ENCODE measurements around the gene PHACTR3. TPM values are rescaled to one million over a fixed set of nuclear protein-coding genes. Genes with fewer than 3 reads are reported as not detected.

Gene PHACTR3
- total RNA-seq, 2 donors from 2014 or later = not detected

DNA sequence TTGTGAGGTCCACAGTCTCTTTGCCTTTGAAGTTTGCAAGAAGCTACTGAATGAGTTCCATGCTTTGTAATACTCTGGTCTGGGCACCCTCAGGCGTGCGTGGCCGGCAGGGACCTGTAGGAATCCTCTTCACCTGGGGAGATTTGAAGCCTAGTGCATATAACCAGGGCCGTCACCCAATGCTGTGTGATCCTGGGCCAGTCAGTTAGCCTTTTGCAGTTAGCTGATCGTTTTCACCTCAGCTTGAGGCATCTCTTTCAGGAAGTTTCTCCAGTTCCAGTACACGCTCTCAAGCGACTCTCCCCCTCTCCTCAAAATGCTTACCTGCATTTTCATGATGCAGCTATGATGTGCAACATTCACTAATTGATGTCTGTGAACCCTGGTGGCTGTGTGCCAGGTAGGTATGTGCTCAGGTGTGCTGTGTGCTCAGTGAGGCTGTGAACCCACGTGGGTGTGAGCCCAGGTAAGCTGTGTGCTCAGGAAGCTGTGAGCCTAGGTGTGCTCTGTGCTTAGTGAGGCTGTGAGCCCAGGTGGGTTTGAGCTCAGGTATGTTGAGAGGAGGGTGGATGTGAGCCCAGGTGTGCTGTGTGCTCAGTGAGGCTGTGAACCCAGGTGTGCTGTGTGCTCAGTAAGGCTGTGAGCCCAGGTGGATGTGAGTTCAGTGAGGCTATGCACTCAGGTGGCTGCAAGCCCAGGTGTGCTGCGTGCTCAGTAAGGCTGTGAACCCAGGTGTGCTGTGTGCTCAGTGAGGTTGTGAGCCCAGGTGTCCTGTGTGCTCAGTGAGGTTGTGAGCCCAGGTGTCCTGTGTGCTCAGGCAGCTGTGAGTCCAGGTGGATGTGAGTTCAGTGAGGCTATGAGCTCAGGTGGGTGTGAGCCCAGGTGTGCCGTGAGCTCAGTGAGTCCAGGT is 120.4 kb downstream of the PHACTR3 start:
- no peak for ATAC-seq (ENCODE audit: insufficient number of reproducible peaks, low FRiP score, low read depth)
- H3K36me3 ChIP-seq = no peaks in the 10 kb centered on the region
- H3K9me3 ChIP-seq = no peaks in the 10 kb centered on the region
- no peak for TF ChIP-seq CTCF (IDR thresholded peaks at IDR 0.05)
- no peaks in the 10 kb centered on the region for H3K4me1 ChIP-seq (ENCODE audit: control insufficient read depth in 1 of 2, low read depth in 2 of 2)
- DNase-seq (ENCODE audit: low spot score) = no peak
- H3K27ac ChIP-seq = no peak overlapping the region
- no peak overlapping the region for H3K4me3 ChIP-seq
- no peaks in the 10 kb centered on the region for H3K27me3 ChIP-seq (replicated peaks; ENCODE audit: insufficient read depth)

DNA sequence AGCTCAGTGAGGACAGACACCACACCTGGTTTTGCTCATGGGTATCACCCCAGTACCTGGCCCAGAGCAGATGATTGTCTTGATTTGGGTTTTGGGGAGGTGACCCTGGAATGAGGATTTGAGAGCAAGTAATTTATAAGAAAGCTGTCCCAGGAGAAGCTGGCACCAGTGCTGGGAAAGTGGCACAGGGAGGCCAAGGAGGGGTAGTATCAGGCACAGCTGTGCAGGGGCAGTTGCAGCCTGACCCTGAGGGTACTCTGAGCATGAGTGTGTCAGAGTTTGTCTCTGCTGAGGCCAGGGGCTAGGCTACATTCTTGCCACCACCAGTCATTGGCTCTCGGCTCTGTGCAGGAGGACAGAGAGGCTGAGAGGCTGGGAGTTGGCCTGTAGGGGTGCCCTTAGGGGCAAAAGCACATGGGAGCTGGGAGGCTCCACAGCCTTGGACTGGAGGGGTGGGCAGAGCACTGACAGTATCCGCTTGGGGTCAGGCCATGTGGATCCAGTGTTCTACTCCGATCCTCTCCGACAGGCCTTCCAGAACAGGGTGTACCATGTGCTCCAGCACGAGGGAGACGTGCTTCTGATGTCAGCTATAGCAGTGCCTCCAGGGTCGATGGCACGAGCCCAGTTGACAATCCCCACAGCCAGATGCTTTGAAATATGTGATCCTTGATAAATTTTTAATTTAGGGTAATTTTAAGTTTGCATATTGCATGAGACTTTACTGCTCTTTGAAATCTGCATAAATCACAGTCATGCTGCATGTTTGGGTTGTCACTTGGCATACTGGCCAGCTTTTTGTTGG is 121.3 kb downstream of the PHACTR3 start:
- TF ChIP-seq CTCF (IDR thresholded peaks at IDR 0.05) = no peak
- ATAC-seq (ENCODE audit: insufficient number of reproducible peaks, low FRiP score, low read depth) = no peak

DNA sequence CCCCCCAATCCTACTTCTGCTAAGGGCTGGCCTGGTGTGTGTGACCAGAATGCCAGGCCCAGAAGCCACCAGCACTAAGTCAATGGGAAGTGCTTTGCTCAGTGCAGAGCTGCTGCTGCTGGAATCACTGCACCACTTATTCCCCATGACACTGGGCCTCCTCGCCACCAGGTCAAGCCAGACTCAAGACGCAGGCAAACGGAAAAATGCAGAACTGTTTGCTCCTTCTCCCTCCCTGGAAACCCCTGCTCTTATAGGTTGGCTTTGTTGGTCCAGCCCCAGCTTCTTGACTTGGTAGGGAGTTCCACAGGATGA is 121.9 kb downstream of the PHACTR3 start:
- no peak overlapping the region for H3K4me3 ChIP-seq
- ATAC-seq (ENCODE audit: insufficient number of reproducible peaks, low FRiP score, low read depth) (no peak), DNase-seq (ENCODE audit: low spot score) (no peak)
- TF ChIP-seq CTCF (IDR thresholded peaks at IDR 0.05) = no peak
- H3K27me3 ChIP-seq (replicated peaks; ENCODE audit: insufficient read depth) = no peaks in the 10 kb centered on the region
- H3K36me3 ChIP-seq = no peaks in the 10 kb centered on the region
- H3K4me1 ChIP-seq (ENCODE audit: control insufficient read depth in 1 of 2, low read depth in 2 of 2) = no peaks in the 10 kb centered on the region
- H3K9me3 ChIP-seq = no peaks in the 10 kb centered on the region
- no peak overlapping the region for H3K27ac ChIP-seq

More for the DNA sequence above, 121.3 kb downstream of the PHACTR3 start:
- no peak overlapping the region for H3K27ac ChIP-seq
- DNase-seq (ENCODE audit: low spot score) = no peak
- no peak overlapping the region for H3K4me3 ChIP-seq
- no peaks in the 10 kb centered on the region for H3K4me1 ChIP-seq (ENCODE audit: control insufficient read depth in 1 of 2, low read depth in 2 of 2)
- no peaks in the 10 kb centered on the region for H3K36me3 ChIP-seq
- H3K27me3 ChIP-seq (replicated peaks; ENCODE audit: insufficient read depth) = no peaks in the 10 kb centered on the region
- H3K9me3 ChIP-seq = no peaks in the 10 kb centered on the region

DNA sequence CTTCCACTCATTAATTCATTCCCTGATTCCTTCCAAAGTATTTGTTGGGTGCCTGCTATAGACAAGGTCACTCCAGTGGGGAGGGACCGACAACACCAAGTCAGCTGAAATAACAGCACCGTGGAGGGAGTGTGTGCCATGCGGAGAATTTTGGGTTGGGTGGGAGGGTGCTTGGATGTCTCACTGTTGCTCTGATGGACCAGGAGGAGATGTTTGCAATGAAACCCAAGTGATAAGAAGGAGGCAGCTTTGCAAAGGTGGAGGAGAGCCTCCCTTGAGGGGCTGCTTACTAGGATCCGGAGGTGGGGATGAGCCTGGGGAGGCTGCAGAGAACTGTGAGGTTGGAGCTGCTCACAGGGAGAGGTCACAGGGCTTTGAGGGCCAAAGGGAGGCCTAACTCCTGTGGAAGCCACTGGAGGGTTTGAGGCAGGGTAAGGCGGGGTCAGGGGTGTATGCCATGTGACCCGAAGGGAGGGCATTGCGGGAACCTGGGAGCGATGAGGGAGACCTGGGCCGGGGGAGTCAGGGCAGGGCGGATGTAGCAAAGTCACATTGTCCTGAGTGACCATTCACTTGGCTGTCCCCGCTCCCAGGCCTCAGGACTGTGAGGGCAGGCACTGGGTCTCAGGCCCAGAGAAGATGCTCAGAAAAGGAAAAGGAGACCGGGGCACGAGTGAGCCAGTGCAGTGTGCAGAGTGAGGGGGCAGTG is 124.5 kb downstream of the PHACTR3 start:
- Histone ChIP-seq H3K4me1 (ENCODE audit: control insufficient read depth in 1 of 2, low read depth in 2 of 2) (no peaks in the 10 kb centered on the region), H3K36me3 (no peaks in the 10 kb centered on the region), H3K27ac (no peak overlapping the region), H3K9me3 (no peaks in the 10 kb centered on the region), H3K27me3 (replicated peaks; ENCODE audit: insufficient read depth) (no peaks in the 10 kb centered on the region), H3K4me3 (no peak overlapping the region)
- no peak for TF ChIP-seq CTCF (IDR thresholded peaks at IDR 0.05)
- ATAC-seq (ENCODE audit: insufficient number of reproducible peaks, low FRiP score, low read depth) (no peak), DNase-seq (ENCODE audit: low spot score) (no peak)

DNA sequence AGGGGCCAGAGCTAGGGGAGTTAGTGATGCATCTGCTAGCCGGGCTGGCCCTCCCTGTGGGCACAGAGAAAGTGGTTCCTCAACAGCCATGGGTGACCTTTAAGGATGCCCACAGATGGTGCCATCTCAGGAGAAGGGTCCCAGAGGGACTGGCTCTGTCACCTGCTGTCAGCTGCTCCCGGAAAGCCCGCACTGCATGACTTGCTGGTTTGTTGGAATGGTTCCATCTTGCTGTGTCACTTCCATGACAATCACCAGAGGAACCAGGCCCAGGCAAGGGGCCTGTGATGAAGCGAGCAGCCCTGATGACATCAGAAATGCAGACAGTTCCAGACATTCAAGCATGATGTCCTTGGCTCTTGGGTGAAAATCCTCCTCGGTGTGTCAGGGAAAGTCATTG is 125.2 kb downstream of the PHACTR3 start:
- ATAC-seq (ENCODE audit: insufficient number of reproducible peaks, low FRiP score, low read depth) (no peak), DNase-seq (ENCODE audit: low spot score) (no peak)
- no peak overlapping the region for H3K4me3 ChIP-seq
- H3K9me3 ChIP-seq = no peaks in the 10 kb centered on the region
- no peak overlapping the region for H3K27ac ChIP-seq
- H3K36me3 ChIP-seq = no peaks in the 10 kb centered on the region
- no peaks in the 10 kb centered on the region for H3K27me3 ChIP-seq (replicated peaks; ENCODE audit: insufficient read depth)
- no peaks in the 10 kb centered on the region for H3K4me1 ChIP-seq (ENCODE audit: control insufficient read depth in 1 of 2, low read depth in 2 of 2)
- TF ChIP-seq CTCF (IDR thresholded peaks at IDR 0.05) = no peak
